GM12801 (cell line): ENCODE data around the gene MIA3.

Experiments
- TF ChIP-seq, protein P1 (sequence below): IDR thresholded peaks from one replicate; pipeline ENCODE4 v1.5.1; 2011; ENCODE audit warnings: control low read depth; ENCODE audit not compliant: insufficient read length; ENCODE audit errors: extremely low read depth

The MIA3 gene

DNA sequence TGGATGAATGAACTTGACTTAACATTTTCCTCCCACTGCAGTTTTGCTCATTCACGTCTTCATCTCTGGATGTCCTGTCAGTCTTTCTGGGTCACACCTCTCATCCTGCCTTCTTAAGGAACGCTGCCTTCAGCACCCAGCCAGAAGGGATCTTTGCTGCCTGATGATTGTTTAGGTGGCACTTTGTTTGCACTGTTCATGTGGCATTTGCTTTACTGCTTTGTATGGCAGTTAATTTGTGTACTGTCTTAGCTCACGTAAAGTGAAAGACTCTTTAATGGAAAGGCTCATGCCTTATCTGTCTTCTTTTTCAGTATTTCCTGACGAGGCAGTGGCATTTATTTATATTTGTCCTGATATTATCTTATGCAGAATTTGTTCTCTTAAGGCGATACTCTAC, 4.9 kb downstream of the MIA3 start:
- TF ChIP-seq, protein P1, sequence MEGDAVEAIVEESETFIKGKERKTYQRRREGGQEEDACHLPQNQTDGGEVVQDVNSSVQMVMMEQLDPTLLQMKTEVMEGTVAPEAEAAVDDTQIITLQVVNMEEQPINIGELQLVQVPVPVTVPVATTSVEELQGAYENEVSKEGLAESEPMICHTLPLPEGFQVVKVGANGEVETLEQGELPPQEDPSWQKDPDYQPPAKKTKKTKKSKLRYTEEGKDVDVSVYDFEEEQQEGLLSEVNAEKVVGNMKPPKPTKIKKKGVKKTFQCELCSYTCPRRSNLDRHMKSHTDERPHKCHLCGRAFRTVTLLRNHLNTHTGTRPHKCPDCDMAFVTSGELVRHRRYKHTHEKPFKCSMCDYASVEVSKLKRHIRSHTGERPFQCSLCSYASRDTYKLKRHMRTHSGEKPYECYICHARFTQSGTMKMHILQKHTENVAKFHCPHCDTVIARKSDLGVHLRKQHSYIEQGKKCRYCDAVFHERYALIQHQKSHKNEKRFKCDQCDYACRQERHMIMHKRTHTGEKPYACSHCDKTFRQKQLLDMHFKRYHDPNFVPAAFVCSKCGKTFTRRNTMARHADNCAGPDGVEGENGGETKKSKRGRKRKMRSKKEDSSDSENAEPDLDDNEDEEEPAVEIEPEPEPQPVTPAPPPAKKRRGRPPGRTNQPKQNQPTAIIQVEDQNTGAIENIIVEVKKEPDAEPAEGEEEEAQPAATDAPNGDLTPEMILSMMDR: no peak

DNA sequence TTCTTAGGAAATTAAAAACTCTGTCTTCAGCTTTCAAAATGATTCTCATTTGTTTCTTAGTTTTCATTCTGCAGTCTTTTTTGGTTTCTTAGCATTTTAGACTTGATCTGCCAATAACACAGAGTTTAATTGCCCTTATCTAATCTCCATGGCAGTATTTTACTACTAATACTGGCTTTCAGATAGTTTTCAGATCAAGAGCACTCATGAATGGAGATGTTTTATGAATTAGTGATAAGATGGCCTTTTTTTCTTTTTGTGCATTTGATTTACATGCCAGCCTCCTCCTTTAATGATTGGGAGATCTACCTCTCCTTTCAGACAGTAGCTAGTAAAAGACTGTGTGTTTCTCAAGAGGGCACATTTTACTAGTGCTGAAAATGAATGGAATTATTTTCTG, 5.6 kb downstream of the MIA3 start:
- TF ChIP-seq, protein P1: no peak

DNA sequence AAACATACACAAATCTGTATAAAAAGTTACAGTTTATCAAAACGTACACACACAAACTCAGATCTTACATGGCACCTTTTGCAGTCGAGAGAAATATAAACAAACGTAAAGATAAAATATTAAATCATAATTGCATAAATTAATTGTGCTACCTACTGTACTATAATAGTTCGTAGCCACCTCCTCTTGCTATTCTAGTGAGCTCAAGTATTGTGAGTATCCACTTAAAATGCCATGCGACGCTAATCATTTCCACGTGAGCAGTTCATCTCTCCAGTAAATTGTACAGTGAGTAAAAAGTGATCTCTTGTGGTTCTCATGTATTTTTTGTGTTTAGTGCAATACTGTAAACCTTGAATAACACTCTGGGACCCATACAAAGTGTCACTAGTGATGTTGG, 6.3 kb downstream of the MIA3 start:
- TF ChIP-seq, protein P1: no peak

DNA sequence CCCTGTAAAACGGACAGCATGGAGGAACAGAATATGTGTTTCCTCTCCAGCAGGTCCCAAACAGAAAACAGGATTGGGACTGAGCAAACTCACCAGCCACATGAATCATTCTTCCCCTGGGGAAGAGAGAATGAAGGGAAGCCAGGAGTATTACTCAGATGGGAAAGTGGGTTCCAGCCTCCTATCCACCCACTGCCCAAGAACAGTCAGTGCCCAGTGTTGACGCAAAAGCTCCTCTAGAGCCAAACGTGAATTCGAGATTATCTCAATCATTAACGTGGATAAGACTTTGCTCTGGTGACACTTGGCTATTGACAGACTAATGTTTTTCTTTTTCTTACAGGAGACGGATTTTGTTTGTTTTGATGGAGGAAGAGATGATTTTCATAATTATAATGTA, 9.3 kb downstream of the MIA3 start:
- TF ChIP-seq, protein P1: no peak

DNA sequence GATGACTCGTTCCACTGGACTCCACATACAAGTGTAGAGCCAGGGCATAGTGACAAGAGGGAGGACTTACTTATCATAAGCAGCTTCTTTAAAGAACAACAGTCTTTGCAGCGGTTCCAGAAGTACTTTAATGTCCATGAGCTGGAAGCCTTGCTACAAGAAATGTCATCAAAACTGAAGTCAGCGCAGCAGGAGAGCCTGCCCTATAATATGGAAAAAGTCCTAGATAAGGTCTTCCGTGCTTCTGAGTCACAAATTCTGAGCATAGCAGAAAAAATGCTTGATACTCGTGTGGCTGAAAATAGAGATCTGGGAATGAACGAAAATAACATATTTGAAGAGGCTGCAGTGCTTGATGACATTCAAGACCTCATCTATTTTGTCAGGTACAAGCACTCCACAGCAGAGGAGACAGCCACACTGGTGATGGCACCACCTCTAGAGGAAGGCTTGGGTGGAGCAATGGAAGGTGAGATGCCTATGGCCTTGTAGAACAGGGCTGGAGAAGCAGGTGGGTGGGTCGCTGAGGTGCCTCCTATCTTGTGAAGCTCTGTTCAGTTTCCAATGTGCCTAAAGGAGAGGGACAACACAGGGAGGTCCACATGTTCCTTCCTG, 12.1 kb downstream of the MIA3 start:
- TF ChIP-seq, protein P1: no peak

DNA sequence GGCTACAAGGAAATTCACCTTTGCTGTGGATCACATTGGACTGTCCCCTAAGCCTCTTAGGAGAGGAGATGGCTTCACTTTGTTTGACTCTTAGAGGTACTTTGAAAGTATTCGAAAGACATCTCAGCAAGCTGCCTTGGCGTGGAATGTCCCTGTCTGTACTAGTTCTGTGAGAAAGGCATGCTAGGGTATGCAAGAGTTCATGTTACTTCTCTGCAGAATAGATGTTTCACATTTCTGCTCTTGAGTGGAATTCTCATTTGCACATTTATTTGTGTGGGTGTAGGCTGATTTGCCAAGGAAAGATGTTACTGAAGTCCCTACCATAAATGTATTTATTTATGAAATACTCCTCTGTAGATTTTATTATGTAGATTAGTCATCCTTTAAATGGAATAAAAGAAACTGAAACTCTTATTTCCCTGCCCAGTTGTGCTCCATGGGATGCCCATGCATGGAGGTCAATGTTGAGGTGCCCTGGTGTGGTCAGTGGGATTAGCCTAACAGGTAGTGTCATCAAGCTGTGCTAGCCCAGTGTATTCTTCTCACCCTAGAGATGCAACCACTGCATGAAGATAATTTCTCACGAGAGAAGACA, 13.8 kb downstream of the MIA3 start:
- TF ChIP-seq, protein P1: no peak

DNA sequence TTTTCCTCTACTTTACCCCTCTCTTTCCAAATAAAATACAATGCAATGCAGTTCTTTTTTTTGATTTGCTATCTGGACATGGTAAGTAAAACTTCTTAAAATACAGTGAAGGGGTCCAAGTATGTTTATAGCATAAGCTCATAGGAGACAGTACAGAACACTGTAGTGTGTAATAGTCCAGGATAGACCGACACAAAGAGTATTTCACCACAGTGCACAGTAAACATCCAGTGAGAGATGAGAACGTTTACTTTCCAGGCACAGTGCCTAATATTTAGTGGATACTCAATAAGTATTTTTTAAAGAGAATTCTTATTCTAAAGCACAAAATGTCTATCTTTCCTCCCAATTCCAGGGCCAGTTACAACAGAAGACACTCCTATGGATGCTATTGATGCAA, 14.9 kb downstream of the MIA3 start:
- TF ChIP-seq, protein P1: no peak
